K562 (cell line): ENCODE measurements around the gene OR52W1. TPM values are rescaled to one million over a fixed set of nuclear protein-coding genes. Genes with fewer than 3 reads are reported as not detected.

ENCODE experiments used
- ATAC-seq: fragments of 200-7000 bp; cut with Tn5 transposase; 3 replicates; pipeline ENCODE4 v1.9.1; 2020; ENCODE audit warnings: moderate library complexity
- BruUV-seq: library from RNA; stranded (reverse); fragments of 400-500 nt; replicated peaks from 2 replicates; lab custom pipeline; 2021; lab: Mats Ljungman, UMichigan
- CTCF ChIA-PET: fragments of 300-600 bp; formaldehyde crosslinking; extraction: SDS; loops from one replicate; lab custom pipeline; 2021; ENCODE audit warnings: low intra/inter-chr PET ratio; lab: Yijun Ruan, JAX
- POLR2A ChIA-PET: fragments of 300-600, 350-650 bp; sonication (Branson Sonifier 250); formaldehyde crosslinking; extraction: SDS; loops from one replicate; lab custom pipeline; 2021; ENCODE audit warnings: antibody characterized with exemption, inconsistent platforms; lab: Yijun Ruan, JAX
- DNase-seq, 4 experiments: peaks; one replicate each; pipeline versions ENCODE4 v3.0.0 to v3.0.0-alpha.2; 2011 to 2018; ENCODE audit warnings: low spot score in 3 of 4, mixed read lengths in 3 of 4; ENCODE audit errors: extremely low read depth in 1 of 4
- FAIRE-seq: peaks from 2 replicates; lab custom pipeline; 2011; peaks lifted over from hg19 to GRCh38; lab: Jason Lieb, UNC
- H2AFZ ChIP-seq: 2 replicates; pipeline ENCODE4 v1.6.0; 2011; ENCODE audit warnings: low read depth, low read length, control low read depth, inconsistent platforms
- H3K27ac ChIP-seq: fragments of 200-600 bp; 3 replicates; pipeline ENCODE4 v1.8.0; 2011; ENCODE audit warnings: low read depth, mild to moderate bottlenecking, control low read depth, inconsistent platforms, low read length, moderate library complexity, mixed read lengths; ENCODE audit errors: extremely low read depth
- H3K27me3 ChIP-seq, 2 experiments: fragments of 300-600 bp in 1 of 2; 2 replicates in 1 of 2; 3 replicates in 1 of 2; pipeline versions ENCODE4 v1.6.0 to v1.8.0; 2011; ENCODE audit warnings: inconsistent platforms in 2 of 2, low read length in 2 of 2, mild to moderate bottlenecking in 1 of 2, mixed read lengths in 1 of 2, moderate library complexity in 1 of 2; ENCODE audit not compliant: control insufficient read depth in 2 of 2, insufficient read depth in 2 of 2
- H3K36me3 ChIP-seq: fragments of 300-600 bp; 3 replicates; pipeline ENCODE4 v1.8.0; 2011; ENCODE audit warnings: mild to moderate bottlenecking, low read length, inconsistent platforms; ENCODE audit not compliant: control insufficient read depth, insufficient read depth
- H3K4me1 ChIP-seq, 2 experiments: fragments of 200-600 bp in 1 of 2; replicated peaks in 1 of 2; 2 replicates in 1 of 2; 3 replicates in 1 of 2; pipeline versions ENCODE4 v1.5.1 to v1.8.0; 2011; ENCODE audit warnings: inconsistent platforms in 2 of 2, low read length in 2 of 2, mild to moderate bottlenecking in 1 of 2, mixed read lengths in 1 of 2, moderate library complexity in 1 of 2; ENCODE audit not compliant: control insufficient read depth in 2 of 2, insufficient read depth in 2 of 2
- H3K4me2 ChIP-seq: 2 replicates; pipeline ENCODE4 v1.6.1; 2011; ENCODE audit warnings: low read length, control low read depth, inconsistent platforms, mixed read lengths; ENCODE audit not compliant: insufficient read depth
- H3K4me3 ChIP-seq: fragments of 200-600 bp; sonication (generic), shearing (Covaris generic); 2 replicates; pipeline ENCODE4 v1.5.1; 2016; ENCODE audit warnings: control low read depth, inconsistent platforms
- H3K79me2 ChIP-seq: fragments of 200-600 bp; 3 replicates; pipeline ENCODE4 v1.8.0; 2011; ENCODE audit warnings: low read length, inconsistent platforms; ENCODE audit not compliant: control insufficient read depth, insufficient read depth
- H3K9ac ChIP-seq, 2 experiments: 2 replicates each; pipeline versions ENCODE4 v1.6.0 to v1.6.1; 2011; ENCODE audit warnings: low read depth in 2 of 2, low read length in 2 of 2, control low read depth in 1 of 2, inconsistent platforms in 1 of 2, mild to moderate bottlenecking in 1 of 2, mixed read lengths in 1 of 2; ENCODE audit not compliant: insufficient read depth in 1 of 2
- H3K9me1 ChIP-seq: one replicate; pipeline ENCODE4 v1.6.0; 2011; ENCODE audit warnings: inconsistent platforms, mild to moderate bottlenecking, low read length, moderate library complexity; ENCODE audit not compliant: control insufficient read depth, insufficient read depth
- H3K9me3 ChIP-seq: replicated peaks from 2 replicates; pipeline ENCODE4 v1.5.1; 2011; ENCODE audit warnings: low read depth, low read length, inconsistent platforms; ENCODE audit not compliant: control insufficient read depth, insufficient read depth
- H4K20me1 ChIP-seq: replicated peaks from 2 replicates; pipeline ENCODE4 v1.6.1; 2011; ENCODE audit warnings: low read length, inconsistent platforms, mixed read lengths; ENCODE audit not compliant: control insufficient read depth, insufficient read depth
- MTA3 ChIP-seq: fragments of 450-650 bp; formaldehyde crosslinking; IDR thresholded peaks from 2 replicates; pipeline ENCODE4 v1.6.1; 2017; ENCODE audit warnings: mild to moderate bottlenecking, borderline replicate concordance
- NFE2L1 ChIP-seq: fragments of 450-650 bp; IDR thresholded peaks from 2 replicates; pipeline ENCODE4 v1.6.1; 2016; ENCODE audit warnings: missing genetic modification characterization, low read depth, mild to moderate bottlenecking, missing compliant biosample characterization, moderate library complexity, borderline replicate concordance
- TCF15 ChIP-seq: fragments of 250-450 bp; sonication (Bioruptor Pico); IDR thresholded peaks from 2 replicates; pipeline ENCODE4 v1.8.0; 2022; ENCODE audit warnings: moderate library complexity, mild to moderate bottlenecking, inconsistent platforms
- WGBS: fragments of 100-300 bp; shearing (Covaris generic); methylation state at CpG from one replicate; pipeline ENCODE4 v1.1.6; 2016; ENCODE audit warnings: low coverage, mixed read lengths; ENCODE audit not compliant: insufficient coverage; ENCODE audit errors: missing lambda C conversion rate; 5-methylcytosine and 5-hydroxymethylcytosine counted together
- in situ Hi-C: fragments of 300-500 bp; cut with MboI; formaldehyde crosslinking; loops from 4 replicates; pipeline ENCODE4 v1.15.0; 2018; ENCODE audit warnings: inconsistent platforms, mixed read lengths
- intact Hi-C: fragments of 100-400 bp; cut with micrococcal nuclease; formaldehyde crosslinking; loops from 2 replicates; pipeline ENCODE4 v1.14.2; 2022
- polyA plus RNA-seq, 8 experiments: library from polyadenylated mRNA; depleted of rRNA in 4 of 8; stranded (reverse) in 5 of 8; unstranded in 3 of 8; fragments of >200 nt; fragmentation: Nextera tagmentation in 2 of 8; fragmentation: Illumina TruSeq in 1 of 8; extraction: Ambion mirVana in 2 of 8; extraction: Trizol in 1 of 8; gene quantifications; 2 replicates each; pipeline versions ENCODE4 v1.2.1 to v1.2.3, GENCODE V29; 2011 to 2014; ENCODE audit warnings: inconsistent platforms in 1 of 8, missing spikeins in 1 of 8
- total RNA-seq, 7 experiments: library from RNA; depleted of rRNA in 6 of 7; stranded (reverse); fragments of >200 nt in 6 of 7; fragmentation: Illumina TruSeq in 2 of 7; extraction: Trizol in 2 of 7; gene quantifications; 2 replicates each; pipeline versions ENCODE4 v1.2.1 to v1.2.3, GENCODE V29; 2011 to 2021; ENCODE audit warnings: low replicate concordance in 1 of 7

The OR52W1 gene
- total and polyA plus RNA-seq, 9 of the 15 experiments (the other 6 are each of a cell fraction or from before 2014, with no cell fraction given), result not detected

DNA sequence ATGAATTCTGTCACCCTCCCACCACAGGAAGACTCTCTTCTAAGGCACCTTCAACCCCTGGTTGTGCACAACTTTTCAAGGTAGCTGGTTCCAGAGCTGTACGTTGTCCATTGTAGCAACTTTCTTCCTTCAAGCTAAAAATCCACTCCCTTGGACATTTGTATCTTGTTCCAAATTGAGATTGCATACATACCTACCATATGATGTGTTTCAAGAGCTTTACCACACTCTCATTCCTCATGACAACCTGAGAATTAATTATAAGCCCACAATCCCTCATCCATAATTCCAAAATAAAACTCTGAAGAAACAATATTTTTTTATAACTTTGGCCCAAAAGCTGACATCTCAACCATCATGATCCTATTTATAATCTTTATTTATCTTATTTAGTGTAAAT, 3.0 kb downstream of the OR52W1 start (continued):
- no peak for TF ChIP-seq NFE2L1 (tag)
- TF ChIP-seq, all 486 proteins: peak for 0

- BruUV-seq, result no TSS peak
- WGBS, result 14% methylated on average over 3 of the region's 3 CpGs
- CTCF ChIA-PET, result no interaction called here
- H3K4me1 ChIP-seq, result no peaks in the 10 kb centered on the region
- intact Hi-C loops, result no loop called here
- H3K9ac ChIP-seq, result no peak overlapping the region
- POLR2A ChIA-PET, result interaction anchor here (0.7 kb wide), 1 partner anchor 26 kb away, joined by 3 read pairs; no protein-coding TSS in a partner anchor
- H4K20me1 ChIP-seq, result no peaks in the 10 kb centered on the region
- ATAC-seq, result no peak
- DNase-seq, result no peak
- in situ Hi-C loops, result no loop called here
- no peak overlapping the region for H2AFZ ChIP-seq
- H3K9me3 ChIP-seq, result no peaks in the 10 kb centered on the region
- peaks cover 2% of the 10 kb centered on the region for H3K9me1 ChIP-seq
- no peak overlapping the region for H3K27ac ChIP-seq
- 0 out of 3 replicates have a peak, but pooled peaks cover 5% of the 10 kb centered on the region for H3K36me3 ChIP-seq
- no peak for FAIRE-seq
- H3K79me2 ChIP-seq, result no peaks in the 10 kb centered on the region; the same call in 2 of the 3 replicates
- H3K4me3 ChIP-seq, result no peak overlapping the region
- H3K27me3 ChIP-seq, result peaks cover 0 to 7% of the 10 kb centered on the region in 2 experiments; a peak in 3 of 5 replicates
- no peak for TF ChIP-seq TCF15 (CRISPR knock-in tag)
- TF ChIP-seq MTA3, result no peak
- TF ChIP-seq, all 486 proteins: peak for 0
- no peak overlapping the region for H3K4me2 ChIP-seq
Measured at GRCh38 chr11:6203327-6203726, 4.3 kb downstream of the OR52W1 start.
